Psoas muscle (tissue), 8 donors: ENCODE results near the gene ATOH8. TPM values are rescaled to one million over a fixed set of nuclear protein-coding genes. Genes with fewer than 3 reads are reported as not detected.

Source experiments
- ATAC-seq, 4 donors: fragments of 200-7000 bp; cut with Tn5 transposase; one replicate each; pipeline ENCODE4 v1.9.1; 2020; ENCODE audit warnings: moderate library complexity in 3 of 4, mild to moderate bottlenecking in 2 of 4
- DNase-seq, 2 donors: peaks; one replicate each; pipeline ENCODE4 v3.0.0-alpha.2; 2020
- H3K27ac ChIP-seq: fragments of 200-600 bp; one replicate; pipeline ENCODE4 v1.8.0; 2022
- H3K27me3 ChIP-seq, 3 donors: fragments of 200-600 bp in 1 of 3; one replicate each; pipeline versions ENCODE4 v1.6.1 to v1.8.0; 2013 to 2022; ENCODE audit warnings: low read length in 2 of 3, mild to moderate bottlenecking in 2 of 3, moderate library complexity in 1 of 3; ENCODE audit not compliant: insufficient read depth in 3 of 3
- H3K36me3 ChIP-seq, 2 donors: fragments of 200-600 bp in 1 of 2; one replicate each; pipeline versions ENCODE4 v1.6.1 to v1.8.0; 2013 to 2022; ENCODE audit warnings: low read depth in 1 of 2, mild to moderate bottlenecking in 1 of 2, moderate library complexity in 1 of 2; ENCODE audit not compliant: insufficient read depth in 1 of 2
- H3K4me1 ChIP-seq: fragments of 200-600 bp; one replicate; pipeline ENCODE4 v1.8.0; 2022
- H3K4me3 ChIP-seq: fragments of 200-600 bp; one replicate; pipeline ENCODE4 v1.8.0; 2022; ENCODE audit warnings: mild to moderate bottlenecking
- H3K9me3 ChIP-seq: fragments of 200-600 bp; one replicate; pipeline ENCODE4 v1.8.0; 2022
- CTCF ChIP-seq: fragments of 200-600 bp; IDR thresholded peaks from one replicate; pipeline ENCODE4 v1.8.0; 2022; ENCODE audit warnings: antibody characterized with exemption
- WGBS, 3 donors: extraction: QIAGEN DNeasy Blood & Tissue Kit; methylation state at CpG; one replicate each; pipeline versions ENCODE4 v1.1.6 to v1.1.7; 2013; 5-methylcytosine and 5-hydroxymethylcytosine counted together
- intact Hi-C, 2 donors: fragments of 100-400 bp; cut with DNase I; formaldehyde crosslinking; loops; one replicate each; pipeline versions ENCODE4 v1.11.0 to v1.14.2; 2022
- polyA plus RNA-seq, 3 donors: library from polyadenylated mRNA; stranded (reverse); fragments of 200-250 nt; gene quantifications; one replicate each; pipeline ENCODE4 v1.2.3, GENCODE V29; 2013
- total RNA-seq, 4 donors: library from RNA; stranded (reverse); fragmentation: NEBNext Ultra II Directional in 2 of 4; extraction: Animal tissue kit (Norgen Biotek cat#: 25700) in 2 of 4; gene quantifications; one replicate each; pipeline versions ENCODE4 v1.2.1 to v1.2.4, GENCODE V29; 2021 to 2023
- donor health status: healthy with polysubstance abuse.
- donor health status: DM: no; HTN: no; CAD: no; lungs with moderate emphysema.
- donor health status: Bipolar disorder and iron deficiency.
- donor health status: healthy.
- donor health status: DM: yes; HTN: yes; CAD: no.
- donor health status: DM: no; HTN: no; CAD: no.
- donor health status: DM: no; HTN: no; CAD: no.
- donor health status: DM: yes; HTN: yes; CAD: no.

The ATOH8 gene
- total and polyA plus RNA-seq, 7 donors = 22.0 to 82.1 (median 59.4) TPM

DNA sequence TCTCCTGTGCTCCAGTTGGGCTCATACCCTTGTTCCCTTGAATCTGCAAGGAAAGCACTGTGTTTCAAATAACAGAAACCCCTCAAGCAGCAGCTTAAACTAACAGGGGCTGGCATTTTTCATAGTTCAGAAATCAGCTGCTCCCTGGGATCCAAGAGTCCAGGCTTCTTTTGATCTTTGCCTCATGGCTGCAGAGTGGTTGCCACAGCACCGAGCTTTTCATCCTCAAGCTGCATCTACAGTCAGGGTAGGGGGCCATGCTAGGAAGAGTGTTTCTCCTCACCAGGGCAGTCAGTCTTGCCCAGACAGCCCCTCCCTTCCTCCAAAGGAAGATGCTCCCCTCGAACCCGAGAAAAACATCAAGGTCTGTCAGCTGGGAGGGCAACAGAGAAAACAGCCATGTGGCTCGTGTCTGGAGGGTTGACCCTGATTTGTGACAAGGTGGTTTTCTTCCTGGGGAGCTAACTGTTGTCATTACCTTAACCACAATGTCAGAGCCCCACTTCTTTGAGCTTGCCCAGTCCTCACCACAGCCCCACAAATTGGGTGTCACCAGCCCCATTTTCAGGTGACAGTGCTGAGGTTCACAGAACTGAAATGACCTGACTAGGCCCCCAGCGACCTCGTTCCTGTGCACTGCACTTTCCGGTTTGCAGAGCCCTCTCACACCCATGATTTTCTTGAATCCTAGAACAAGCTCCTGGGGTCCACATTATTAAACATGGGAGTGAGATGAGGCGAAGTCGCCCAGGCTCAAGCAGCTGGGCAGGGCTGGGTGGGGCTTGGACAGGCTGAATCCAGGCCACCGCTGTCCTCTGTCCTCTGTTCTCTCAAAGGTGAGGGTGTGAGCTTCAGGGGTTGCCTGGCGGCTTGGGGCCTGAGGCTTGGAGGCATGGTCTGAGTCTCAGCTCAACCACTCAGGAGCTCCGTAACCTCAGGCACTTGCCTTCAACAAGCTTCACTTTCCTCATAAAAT, 21.9 kb downstream of the ATOH8 start:
- Histone ChIP-seq H3K27ac (peak overlapping the region; percentile 98), H3K36me3 (no peaks in the 10 kb centered on the region), H3K9me3 (no peaks in the 10 kb centered on the region), H3K27me3 (no peaks in the 10 kb centered on the region), H3K4me1 (peaks cover 94% of the 10 kb centered on the region), H3K4me3 (no peak overlapping the region)
- no peak for TF ChIP-seq CTCF
- ATAC-seq = no peak
- intact Hi-C loops = no loop called here
- WGBS, 3 donors = 90 to 93% (median 90%) methylated on average over 12 of the region's 12 CpGs
- DNase-seq = peak in 1 of 2 donors; percentile 16

DNA sequence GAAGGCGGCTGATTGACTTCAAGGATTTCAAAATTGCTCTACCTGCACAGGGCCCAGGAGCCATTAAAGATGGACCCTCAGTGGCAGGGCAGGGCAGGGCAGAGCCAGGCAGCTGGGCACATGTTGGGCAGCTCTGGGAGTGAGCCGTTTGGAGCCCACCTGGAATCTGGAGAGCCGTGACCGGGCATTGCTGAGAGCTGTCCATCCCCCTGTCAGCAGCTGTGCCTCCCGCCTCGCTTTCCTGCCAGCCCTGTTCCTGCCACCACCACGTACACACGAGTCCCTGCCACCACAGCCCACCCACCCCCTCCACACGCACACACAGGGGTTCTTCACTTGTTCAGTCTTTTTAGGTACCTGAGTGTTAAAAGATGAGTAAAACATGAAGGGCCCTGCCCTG, 22.9 kb downstream of the ATOH8 start:
- Histone ChIP-seq H3K9me3 (no peaks in the 10 kb centered on the region), H3K36me3 (no peaks in the 10 kb centered on the region), H3K27me3 (no peaks in the 10 kb centered on the region), H3K4me3 (no peak overlapping the region), H3K27ac (no peak overlapping the region), H3K4me1 (peaks cover 93% of the 10 kb centered on the region)
- DNase-seq (no peak), ATAC-seq (no peak)
- intact Hi-C loops = no loop called here
- TF ChIP-seq CTCF = no peak
- 43 to 75% (median 64%) methylated on average over 4 to 9 of the region's 9 CpGs for WGBS, 3 donors

GRCh38 chr2:85777441-85777861, 23.7 kb downstream of the ATOH8 start:
- intact Hi-C loops = no loop called here
- H3K27ac ChIP-seq = no peak overlapping the region
- no peak for TF ChIP-seq CTCF
- WGBS, 3 donors = 59 to 62% (median 62%) methylated on average over 8 of the region's 8 CpGs
- no peaks in the 10 kb centered on the region for H3K9me3 ChIP-seq
- ATAC-seq (no peak), DNase-seq (peak in 1 of 2 donors; percentile 82)
- peaks cover 87% of the 10 kb centered on the region for H3K4me1 ChIP-seq
- peaks cover 0 to 1% of the 10 kb centered on the region in 2 donors for H3K36me3 ChIP-seq
- H3K4me3 ChIP-seq = no peak overlapping the region
- H3K27me3 ChIP-seq = no peaks in the 10 kb centered on the region

DNA sequence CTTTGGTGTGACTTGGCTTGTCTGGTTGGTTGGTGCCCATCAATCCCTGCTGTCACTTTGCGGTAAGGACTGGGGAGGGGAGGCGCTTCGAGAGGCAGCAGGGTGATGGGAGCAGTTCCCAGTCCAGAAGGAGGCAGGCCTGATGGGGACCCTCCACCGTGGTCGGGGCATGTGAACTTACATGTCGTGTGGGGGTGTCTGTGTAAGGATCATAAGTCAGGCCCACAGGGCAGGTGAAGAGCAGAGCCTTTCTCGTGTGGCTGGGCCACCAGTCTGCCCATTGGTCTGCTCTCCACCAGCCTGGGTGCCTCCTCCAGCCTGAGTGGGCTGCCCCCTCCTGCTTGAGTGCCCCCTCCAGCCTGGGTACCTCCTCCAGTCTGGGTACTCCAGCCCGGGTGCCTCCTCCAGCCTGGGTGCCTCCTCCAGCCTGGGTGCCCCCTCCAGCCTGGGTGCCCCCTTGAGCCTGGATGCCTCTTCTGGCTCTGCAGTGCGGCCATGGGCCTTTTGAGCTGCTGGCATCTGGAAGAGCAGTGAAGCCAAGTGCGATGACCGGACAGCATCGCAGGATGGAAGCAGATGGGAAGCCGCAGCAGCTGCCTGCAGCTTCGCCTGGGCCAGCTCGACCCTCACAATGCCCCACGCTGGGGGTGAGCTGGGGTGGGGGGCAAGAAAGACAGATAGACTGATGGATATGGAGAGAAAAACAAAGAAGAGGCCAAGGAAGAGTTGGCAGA, 25.0 kb downstream of the ATOH8 start:
- TF ChIP-seq CTCF = no peak
- WGBS, 3 donors = 60 to 78% (median 71%) methylated on average over 16 of the region's 16 CpGs
- ATAC-seq (no peak), DNase-seq (no peak)
- intact Hi-C loops = no loop called here
- H3K36me3 ChIP-seq = peaks cover 0 to 8% of the 10 kb centered on the region in 2 donors
- no peak overlapping the region for H3K4me3 ChIP-seq
- H3K27me3 ChIP-seq = no peaks in the 10 kb centered on the region
- H3K9me3 ChIP-seq = no peaks in the 10 kb centered on the region
- H3K27ac ChIP-seq = no peak overlapping the region
- peaks cover 73% of the 10 kb centered on the region for H3K4me1 ChIP-seq
